ENCODE data around the gene NACC2. TPM values are rescaled to one million over a fixed set of nuclear protein-coding genes. Genes with fewer than 3 reads are reported as not detected.

Gene NACC2
- total RNA-seq, 1 experiment from 2014 or later = not detected

GRCh38 chr9:135993765-135994500, 101.2 kb downstream of the NACC2 start:
- Histone ChIP-seq H4K20me1 (ENCODE audit: insufficient read depth, low read depth, low read length) (no peaks in the 10 kb centered on the region), H3K79me2 (ENCODE audit: low read length) (no peaks in the 10 kb centered on the region), H3K27me3 (ENCODE audit: low read length) (no peaks in the 10 kb centered on the region), H3K4me3 (ENCODE audit: low read length) (no peak overlapping the region), H3K4me1 (ENCODE audit: low read length) (peaks cover 11% of the 10 kb centered on the region), H3K36me3 (ENCODE audit: insufficient read depth, low read length) (no peaks in the 10 kb centered on the region), H3K9ac (ENCODE audit: low read length) (no peak overlapping the region), H3K9me3 (ENCODE audit: low read length) (no peaks in the 10 kb centered on the region), H3K9me2 (replicated peaks; ENCODE audit: insufficient read depth, low read length) (no peaks in the 10 kb centered on the region), H2AFZ (ENCODE audit: low read length) (no peak overlapping the region), H3K27ac (ENCODE audit: low read length) (no peak overlapping the region), H3K4me2 (ENCODE audit: low read depth, low read length, poor library complexity, severe bottlenecking) (no peak overlapping the region)
- DNase-seq = no peak

- no peak overlapping the region for H3K9ac ChIP-seq (ENCODE audit: low read length)
- no peaks in the 10 kb centered on the region for H4K20me1 ChIP-seq (ENCODE audit: insufficient read depth, low read depth, low read length)
- H2AFZ ChIP-seq (ENCODE audit: low read length) = no peak overlapping the region
- no peaks in the 10 kb centered on the region for H3K79me2 ChIP-seq (ENCODE audit: low read length)
- no peak overlapping the region for H3K4me3 ChIP-seq (ENCODE audit: low read length)
- H3K4me1 ChIP-seq (ENCODE audit: low read length) = peaks cover 11% of the 10 kb centered on the region
- H3K27ac ChIP-seq (ENCODE audit: low read length) = no peak overlapping the region
- H3K4me2 ChIP-seq (ENCODE audit: low read depth, low read length, poor library complexity, severe bottlenecking) = no peak overlapping the region
- no peaks in the 10 kb centered on the region for H3K9me3 ChIP-seq (ENCODE audit: low read length)
- H3K36me3 ChIP-seq (ENCODE audit: insufficient read depth, low read length) = no peaks in the 10 kb centered on the region
- no peaks in the 10 kb centered on the region for H3K27me3 ChIP-seq (ENCODE audit: low read length)
- no peak for DNase-seq
- H3K9me2 ChIP-seq (replicated peaks; ENCODE audit: insufficient read depth, low read length) = no peaks in the 10 kb centered on the region
Observed at GRCh38 chr9:135993409-135993742, 101.7 kb downstream of the NACC2 start.

GRCh38 chr9:135992486-135993408, 102.3 kb downstream of the NACC2 start:
- H3K4me1 ChIP-seq (ENCODE audit: low read length) = peaks cover 11% of the 10 kb centered on the region
- H3K36me3 ChIP-seq (ENCODE audit: insufficient read depth, low read length) = no peaks in the 10 kb centered on the region
- H2AFZ ChIP-seq (ENCODE audit: low read length) = no peak overlapping the region; the same call in 1 of the 2 replicates
- no peak overlapping the region for H3K4me3 ChIP-seq (ENCODE audit: low read length)
- no peak overlapping the region for H3K4me2 ChIP-seq (ENCODE audit: low read depth, low read length, poor library complexity, severe bottlenecking)
- no peaks in the 10 kb centered on the region for H3K27me3 ChIP-seq (ENCODE audit: low read length)
- peak; percentile 56 for DNase-seq
- no peaks in the 10 kb centered on the region for H4K20me1 ChIP-seq (ENCODE audit: insufficient read depth, low read depth, low read length)
- H3K9ac ChIP-seq (ENCODE audit: low read length) = no peak overlapping the region
- H3K79me2 ChIP-seq (ENCODE audit: low read length) = no peaks in the 10 kb centered on the region
- H3K27ac ChIP-seq (ENCODE audit: low read length) = no peak overlapping the region
- no peaks in the 10 kb centered on the region for H3K9me2 ChIP-seq (replicated peaks; ENCODE audit: insufficient read depth, low read length)
- no peaks in the 10 kb centered on the region for H3K9me3 ChIP-seq (ENCODE audit: low read length)

GRCh38 chr9:135991771-135992170, 103.3 kb downstream of the NACC2 start:
- peaks cover 11% of the 10 kb centered on the region for H3K4me1 ChIP-seq (ENCODE audit: low read length)
- no peaks in the 10 kb centered on the region for H3K9me3 ChIP-seq (ENCODE audit: low read length)
- H3K9ac ChIP-seq (ENCODE audit: low read length) = no peak overlapping the region
- no peaks in the 10 kb centered on the region for H3K9me2 ChIP-seq (replicated peaks; ENCODE audit: insufficient read depth, low read length)
- no peak overlapping the region for H3K4me3 ChIP-seq (ENCODE audit: low read length)
- H3K79me2 ChIP-seq (ENCODE audit: low read length) = no peaks in the 10 kb centered on the region
- no peak overlapping the region for H3K4me2 ChIP-seq (ENCODE audit: low read depth, low read length, poor library complexity, severe bottlenecking)
- no peak overlapping the region for H2AFZ ChIP-seq (ENCODE audit: low read length)
- H3K36me3 ChIP-seq (ENCODE audit: insufficient read depth, low read length) = no peaks in the 10 kb centered on the region
- H3K27ac ChIP-seq (ENCODE audit: low read length) = no peak overlapping the region
- DNase-seq = no peak
- no peaks in the 10 kb centered on the region for H4K20me1 ChIP-seq (ENCODE audit: insufficient read depth, low read depth, low read length)
- H3K27me3 ChIP-seq (ENCODE audit: low read length) = no peaks in the 10 kb centered on the region

- Histone ChIP-seq H3K27ac (ENCODE audit: low read length) (no peak overlapping the region), H3K79me2 (ENCODE audit: low read length) (no peaks in the 10 kb centered on the region), H3K9ac (ENCODE audit: low read length) (no peak overlapping the region), H3K9me2 (replicated peaks; ENCODE audit: insufficient read depth, low read length) (no peaks in the 10 kb centered on the region), H2AFZ (ENCODE audit: low read length) (no peak overlapping the region), H4K20me1 (ENCODE audit: insufficient read depth, low read depth, low read length) (no peaks in the 10 kb centered on the region), H3K36me3 (ENCODE audit: insufficient read depth, low read length) (no peaks in the 10 kb centered on the region), H3K4me2 (ENCODE audit: low read depth, low read length, poor library complexity, severe bottlenecking) (no peak overlapping the region), H3K9me3 (ENCODE audit: low read length) (no peaks in the 10 kb centered on the region), H3K4me3 (ENCODE audit: low read length) (no peak overlapping the region), H3K27me3 (ENCODE audit: low read length) (no peaks in the 10 kb centered on the region), H3K4me1 (ENCODE audit: low read length) (peaks cover 11% of the 10 kb centered on the region)
- DNase-seq = peak; percentile 85
Observed at GRCh38 chr9:135990468-135991429, 104.3 kb downstream of the NACC2 start.

GRCh38 chr9:135989722-135990467, 105.2 kb downstream of the NACC2 start:
- no peak overlapping the region for H3K4me2 ChIP-seq (ENCODE audit: low read depth, low read length, poor library complexity, severe bottlenecking)
- H3K27me3 ChIP-seq (ENCODE audit: low read length) = no peaks in the 10 kb centered on the region
- H3K9me3 ChIP-seq (ENCODE audit: low read length) = no peaks in the 10 kb centered on the region
- H3K36me3 ChIP-seq (ENCODE audit: insufficient read depth, low read length) = no peaks in the 10 kb centered on the region
- no peak overlapping the region for H3K27ac ChIP-seq (ENCODE audit: low read length)
- H3K79me2 ChIP-seq (ENCODE audit: low read length) = no peaks in the 10 kb centered on the region
- DNase-seq = no peak
- peaks cover 11% of the 10 kb centered on the region for H3K4me1 ChIP-seq (ENCODE audit: low read length)
- no peaks in the 10 kb centered on the region for H4K20me1 ChIP-seq (ENCODE audit: insufficient read depth, low read depth, low read length)
- H3K9ac ChIP-seq (ENCODE audit: low read length) = no peak overlapping the region
- H3K4me3 ChIP-seq (ENCODE audit: low read length) = no peak overlapping the region
- H2AFZ ChIP-seq (ENCODE audit: low read length) = no peak overlapping the region
- no peaks in the 10 kb centered on the region for H3K9me2 ChIP-seq (replicated peaks; ENCODE audit: insufficient read depth, low read length)

- Histone ChIP-seq H3K4me1 (ENCODE audit: low read length) (peaks cover 11% of the 10 kb centered on the region), H3K9me2 (replicated peaks; ENCODE audit: insufficient read depth, low read length) (no peaks in the 10 kb centered on the region), H3K27me3 (ENCODE audit: low read length) (no peaks in the 10 kb centered on the region), H3K9ac (ENCODE audit: low read length) (no peak overlapping the region), H3K36me3 (ENCODE audit: insufficient read depth, low read length) (no peaks in the 10 kb centered on the region), H3K27ac (ENCODE audit: low read length) (no peak overlapping the region), H2AFZ (ENCODE audit: low read length) (no peak overlapping the region), H3K79me2 (ENCODE audit: low read length) (no peaks in the 10 kb centered on the region), H3K4me2 (ENCODE audit: low read depth, low read length, poor library complexity, severe bottlenecking) (no peak overlapping the region), H3K9me3 (ENCODE audit: low read length) (no peaks in the 10 kb centered on the region), H3K4me3 (ENCODE audit: low read length) (no peak overlapping the region), H4K20me1 (ENCODE audit: insufficient read depth, low read depth, low read length) (no peaks in the 10 kb centered on the region; the same call in 1 of the 2 replicates)
- DNase-seq = no peak
Observed at GRCh38 chr9:135989157-135989556, 105.9 kb downstream of the NACC2 start.

Data from Karpas-422 (cell line).